ENCODE measurements around the gene F10.

GRCh38 chr13:113149711-113150549 lies 27.3 kb downstream of the F10 start:
- TF ChIP-seq CTCF (conservative IDR thresholded peaks at IDR 0.05 in 1 of 2, IDR thresholded peaks at IDR 0.05 in 1 of 2; ENCODE audit: extremely low read depth in 1 of 2, insufficient read depth in 1 of 2, low read depth in 1 of 2, low read length in 2 of 2) (no peak), EZH2 (IDR thresholded peaks at IDR 0.05; ENCODE audit: borderline replicate concordance, low read length) (no peak)
